Measurements from ENCODE around the gene COL20A1.
"Not testable (repeated sequence)": the region's sequence is repeated elsewhere in the genome, so short reads cannot be mapped to it uniquely, and the experiment has no call there.

The COL20A1 gene

GRCh38 chr20:63379296-63379695, 86.3 kb downstream of the COL20A1 start:
- Histone ChIP-seq H3K36me3 (no peaks in the 10 kb centered on the region), H3K27me3 (peaks cover 60% of the 10 kb centered on the region), H3K27ac (no peak overlapping the region), H3K9me3 (no peaks in the 10 kb centered on the region), H3K4me3 (ENCODE audit: low read depth in 1 of 2, low read length in 1 of 2) (no peak overlapping the region), H3K4me1 (ENCODE audit: control insufficient read depth in 1 of 2, insufficient read depth in 1 of 2, low read depth in 1 of 2, low read length in 1 of 2) (no peaks in the 10 kb centered on the region)
- TF ChIP-seq, protein P1, sequence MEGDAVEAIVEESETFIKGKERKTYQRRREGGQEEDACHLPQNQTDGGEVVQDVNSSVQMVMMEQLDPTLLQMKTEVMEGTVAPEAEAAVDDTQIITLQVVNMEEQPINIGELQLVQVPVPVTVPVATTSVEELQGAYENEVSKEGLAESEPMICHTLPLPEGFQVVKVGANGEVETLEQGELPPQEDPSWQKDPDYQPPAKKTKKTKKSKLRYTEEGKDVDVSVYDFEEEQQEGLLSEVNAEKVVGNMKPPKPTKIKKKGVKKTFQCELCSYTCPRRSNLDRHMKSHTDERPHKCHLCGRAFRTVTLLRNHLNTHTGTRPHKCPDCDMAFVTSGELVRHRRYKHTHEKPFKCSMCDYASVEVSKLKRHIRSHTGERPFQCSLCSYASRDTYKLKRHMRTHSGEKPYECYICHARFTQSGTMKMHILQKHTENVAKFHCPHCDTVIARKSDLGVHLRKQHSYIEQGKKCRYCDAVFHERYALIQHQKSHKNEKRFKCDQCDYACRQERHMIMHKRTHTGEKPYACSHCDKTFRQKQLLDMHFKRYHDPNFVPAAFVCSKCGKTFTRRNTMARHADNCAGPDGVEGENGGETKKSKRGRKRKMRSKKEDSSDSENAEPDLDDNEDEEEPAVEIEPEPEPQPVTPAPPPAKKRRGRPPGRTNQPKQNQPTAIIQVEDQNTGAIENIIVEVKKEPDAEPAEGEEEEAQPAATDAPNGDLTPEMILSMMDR (IDR thresholded peaks at IDR 0.05): no peak

- H3K9me3 ChIP-seq; H3K4me1 ChIP-seq (ENCODE audit: control insufficient read depth in 1 of 2, insufficient read depth in 1 of 2, low read depth in 1 of 2, low read length in 1 of 2); H3K27ac ChIP-seq; H3K4me3 ChIP-seq (ENCODE audit: low read depth in 1 of 2, low read length in 1 of 2); H3K36me3 ChIP-seq: not testable (repeated sequence)
- H3K27me3 ChIP-seq: peaks cover 55% of the 10 kb centered on the region
These were observed 86.9 kb downstream of the COL20A1 start for GRCh38 chr20:63379872-63380271.

DNA sequence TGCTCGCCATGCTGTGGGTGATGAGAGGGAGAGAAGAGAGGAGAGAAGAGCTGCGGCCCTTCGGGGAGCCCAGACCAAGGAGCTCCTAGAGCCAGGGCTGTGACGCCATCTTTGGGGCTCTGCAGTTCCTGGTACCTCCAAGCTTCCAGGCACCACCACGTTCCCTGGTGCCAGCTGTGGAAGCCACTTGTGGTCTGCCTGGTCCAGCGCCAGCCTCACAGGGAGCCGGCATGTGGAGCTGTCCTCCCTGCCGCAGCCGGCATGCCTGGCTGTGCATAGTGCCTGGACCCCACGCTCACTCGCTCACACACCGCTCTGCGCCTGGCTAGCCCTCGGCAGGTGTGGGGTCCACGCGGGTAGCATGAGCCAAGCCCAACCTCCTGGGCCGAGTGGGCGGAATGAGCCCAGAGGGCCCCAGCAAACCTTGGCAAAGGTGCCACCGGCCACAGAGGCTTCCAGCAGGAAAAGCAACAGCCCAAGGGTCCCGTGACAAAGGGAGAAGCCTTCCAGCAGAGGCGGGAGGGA, 87.4 kb downstream of the COL20A1 start:
- TF ChIP-seq, protein P1 (IDR thresholded peaks at IDR 0.05): no peak
- no peaks in the 10 kb centered on the region for H3K36me3 ChIP-seq

GRCh38 chr20:63381781-63382431, 88.9 kb downstream of the COL20A1 start:
- TF ChIP-seq, protein P1 (IDR thresholded peaks at IDR 0.05): no peak
- Histone ChIP-seq H3K4me1 (ENCODE audit: control insufficient read depth in 1 of 2, insufficient read depth in 1 of 2, low read depth in 1 of 2, low read length in 1 of 2) (no peaks in the 10 kb centered on the region), H3K4me3 (ENCODE audit: low read depth in 1 of 2, low read length in 1 of 2) (no peak overlapping the region), H3K36me3 (no peaks in the 10 kb centered on the region), H3K27me3 (peaks cover 42% of the 10 kb centered on the region), H3K27ac (no peak overlapping the region), H3K9me3 (no peaks in the 10 kb centered on the region)

More for the DNA sequence above, 87.4 kb downstream of the COL20A1 start:
- Histone ChIP-seq H3K27me3 (peaks cover 51% of the 10 kb centered on the region), H3K4me1 (ENCODE audit: control insufficient read depth in 1 of 2, insufficient read depth in 1 of 2, low read depth in 1 of 2, low read length in 1 of 2) (no peaks in the 10 kb centered on the region), H3K4me3 (ENCODE audit: low read depth in 1 of 2, low read length in 1 of 2) (no peak overlapping the region), H3K9me3 (no peaks in the 10 kb centered on the region), H3K27ac (no peak overlapping the region)

- H3K4me1 ChIP-seq (ENCODE audit: control insufficient read depth in 1 of 2, insufficient read depth in 1 of 2, low read depth in 1 of 2, low read length in 1 of 2): no peaks in the 10 kb centered on the region
These were observed 89.7 kb downstream of the COL20A1 start for GRCh38 chr20:63382551-63383300.

More at GRCh38 chr20:63382551-63383300, 89.7 kb downstream of the COL20A1 start:
- TF ChIP-seq, protein P1 (IDR thresholded peaks at IDR 0.05): no peak
- no peak overlapping the region for H3K4me3 ChIP-seq (ENCODE audit: low read depth in 1 of 2, low read length in 1 of 2)
- peaks cover 34% of the 10 kb centered on the region for H3K27me3 ChIP-seq
- H3K36me3 ChIP-seq: no peaks in the 10 kb centered on the region
- H3K27ac ChIP-seq: no peak overlapping the region
- H3K9me3 ChIP-seq: no peaks in the 10 kb centered on the region
